Nephron (organoid): ENCODE results near the gene BMERB1.

ENCODE experiments used
- H3K27ac Mint-ChIP-seq, 3 experiments: 2 replicates each; pipeline ENCODE4 v1.8.0; 2020; ENCODE audit warnings: mixed read lengths in 3 of 3, mild to moderate bottlenecking in 2 of 3, moderate library complexity in 1 of 3
- H3K27me3 Mint-ChIP-seq: 2 replicates; pipeline ENCODE4 v1.8.0; 2021; ENCODE audit warnings: low read depth, mild to moderate bottlenecking, moderate library complexity, mixed read lengths
- H3K36me3 Mint-ChIP-seq: 2 replicates; pipeline ENCODE4 v1.8.0; 2020; ENCODE audit warnings: low read depth, mixed read lengths
- H3K4me1 Mint-ChIP-seq: 2 replicates; pipeline ENCODE4 v1.8.0; 2020; ENCODE audit warnings: mixed read lengths
- H3K4me3 Mint-ChIP-seq, 3 experiments: 2 replicates each; pipeline ENCODE4 v1.8.0; 2020; ENCODE audit warnings: mild to moderate bottlenecking in 3 of 3, mixed read lengths in 3 of 3, moderate library complexity in 2 of 3
- H3K9me3 Mint-ChIP-seq: 2 replicates; pipeline ENCODE4 v1.8.0; 2020; ENCODE audit warnings: mixed read lengths
- TF ChIP-seq, protein P1 (sequence below), 3 experiments: fragments of 200-600 bp; sonication (generic); IDR thresholded peaks; one replicate each; pipeline ENCODE4 v1.5.0; 2021; ENCODE audit warnings: antibody characterized with exemption in 3 of 3; ENCODE audit not compliant: unreplicated experiment in 3 of 3

BMERB1 gene

DNA sequence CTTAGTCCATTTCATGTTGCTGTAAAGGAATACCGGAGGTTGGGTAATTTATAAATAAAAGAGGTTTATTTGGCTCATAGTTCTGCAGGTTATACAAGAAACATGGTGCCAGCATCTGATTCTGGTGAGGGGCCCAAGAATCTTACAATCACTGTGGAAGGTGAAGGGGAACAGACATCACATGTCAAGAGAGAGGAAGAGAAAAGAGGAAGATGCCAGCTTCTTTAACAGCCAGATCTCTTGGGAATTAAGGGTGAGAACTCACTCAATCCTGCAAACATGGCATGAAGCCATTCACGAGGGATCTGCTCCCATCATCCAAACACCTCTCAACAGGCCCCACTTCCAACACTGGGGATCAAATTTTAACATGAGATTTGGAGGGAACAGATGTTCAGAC is 49.5 kb downstream of the BMERB1 start:
- TF ChIP-seq, protein P1, sequence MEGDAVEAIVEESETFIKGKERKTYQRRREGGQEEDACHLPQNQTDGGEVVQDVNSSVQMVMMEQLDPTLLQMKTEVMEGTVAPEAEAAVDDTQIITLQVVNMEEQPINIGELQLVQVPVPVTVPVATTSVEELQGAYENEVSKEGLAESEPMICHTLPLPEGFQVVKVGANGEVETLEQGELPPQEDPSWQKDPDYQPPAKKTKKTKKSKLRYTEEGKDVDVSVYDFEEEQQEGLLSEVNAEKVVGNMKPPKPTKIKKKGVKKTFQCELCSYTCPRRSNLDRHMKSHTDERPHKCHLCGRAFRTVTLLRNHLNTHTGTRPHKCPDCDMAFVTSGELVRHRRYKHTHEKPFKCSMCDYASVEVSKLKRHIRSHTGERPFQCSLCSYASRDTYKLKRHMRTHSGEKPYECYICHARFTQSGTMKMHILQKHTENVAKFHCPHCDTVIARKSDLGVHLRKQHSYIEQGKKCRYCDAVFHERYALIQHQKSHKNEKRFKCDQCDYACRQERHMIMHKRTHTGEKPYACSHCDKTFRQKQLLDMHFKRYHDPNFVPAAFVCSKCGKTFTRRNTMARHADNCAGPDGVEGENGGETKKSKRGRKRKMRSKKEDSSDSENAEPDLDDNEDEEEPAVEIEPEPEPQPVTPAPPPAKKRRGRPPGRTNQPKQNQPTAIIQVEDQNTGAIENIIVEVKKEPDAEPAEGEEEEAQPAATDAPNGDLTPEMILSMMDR (IDR thresholded peaks at IDR 0.05; ENCODE audit: unreplicated experiment in 3 of 3), result no peak
- Mint-ChIP-seq H3K4me1 (no peaks in the 10 kb centered on the region), H3K36me3 (no peaks in the 10 kb centered on the region), H3K27me3 (no peaks in the 10 kb centered on the region), H3K9me3 (no peaks in the 10 kb centered on the region), H3K4me3 (no peak overlapping the region), H3K27ac (no peak overlapping the region)

DNA sequence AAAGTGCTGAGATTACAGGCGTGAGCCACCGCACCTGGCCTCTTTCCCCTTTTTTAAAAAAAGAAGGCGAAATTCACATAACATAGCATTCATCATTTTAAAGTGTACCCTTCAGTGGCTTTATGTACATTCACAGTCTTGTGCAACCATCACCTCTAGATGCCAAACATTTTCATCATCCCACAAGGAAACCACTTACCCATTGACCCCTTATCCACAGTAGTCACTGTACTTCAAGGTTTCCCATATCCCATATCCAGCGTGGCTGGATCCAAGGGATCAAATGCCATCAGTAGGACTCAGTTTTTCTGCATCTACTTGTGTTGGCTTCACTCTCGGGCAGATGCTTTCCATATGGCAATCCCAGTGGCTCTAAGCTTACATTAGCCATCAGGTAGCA is 50.3 kb downstream of the BMERB1 start:
- H3K27ac Mint-ChIP-seq, result no peak overlapping the region
- H3K9me3 Mint-ChIP-seq, result no peaks in the 10 kb centered on the region
- TF ChIP-seq, protein P1 (IDR thresholded peaks at IDR 0.05; ENCODE audit: unreplicated experiment in 3 of 3), result no peak
- H3K27me3 Mint-ChIP-seq, result no peaks in the 10 kb centered on the region
- peaks cover 3% of the 10 kb centered on the region for H3K4me1 Mint-ChIP-seq
- H3K36me3 Mint-ChIP-seq, result no peaks in the 10 kb centered on the region
- H3K4me3 Mint-ChIP-seq, result no peak overlapping the region

DNA sequence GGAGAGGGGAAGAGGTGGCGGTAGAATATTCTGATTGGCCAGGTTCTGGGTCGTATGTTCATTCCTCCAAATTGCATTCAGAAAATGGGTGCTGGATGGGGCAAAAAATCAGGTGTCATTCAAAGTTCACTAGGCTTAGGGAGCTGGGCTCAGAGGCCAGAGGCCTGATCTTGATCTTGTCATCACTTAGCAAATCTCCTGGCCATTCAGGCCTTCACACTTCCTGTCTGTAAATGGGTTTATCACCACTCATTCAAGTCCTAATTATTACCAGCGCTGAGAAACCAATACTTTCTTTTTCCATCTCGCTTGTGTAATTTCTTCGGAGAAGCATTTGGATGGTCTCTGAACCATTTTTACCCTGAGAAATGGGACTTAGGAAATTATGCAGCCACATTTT is 50.8 kb downstream of the BMERB1 start:
- Mint-ChIP-seq H3K27ac (no peak overlapping the region), H3K4me3 (no peak overlapping the region), H3K27me3 (no peaks in the 10 kb centered on the region), H3K4me1 (peaks cover 4% of the 10 kb centered on the region), H3K9me3 (no peaks in the 10 kb centered on the region), H3K36me3 (no peaks in the 10 kb centered on the region)
- TF ChIP-seq, protein P1 (IDR thresholded peaks at IDR 0.05; ENCODE audit: unreplicated experiment in 3 of 3), result no peak

DNA sequence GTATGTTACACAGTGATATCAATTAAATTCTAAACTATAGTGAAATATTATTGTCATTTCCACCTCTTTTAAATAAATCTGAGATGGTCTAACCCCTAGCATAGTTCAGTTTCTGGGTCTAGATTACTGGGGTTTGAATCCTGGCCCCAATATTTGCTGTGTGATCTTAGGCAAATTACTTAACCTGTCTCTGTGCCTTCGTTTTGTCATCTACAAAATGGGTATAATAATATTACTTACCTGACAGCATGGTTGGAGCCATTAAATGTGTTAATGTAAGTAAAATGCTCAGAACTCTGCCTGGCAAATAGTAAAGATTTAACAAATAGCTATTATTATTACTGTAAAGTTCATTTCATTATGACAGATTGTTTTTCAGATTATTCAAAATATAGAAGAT is 52.3 kb downstream of the BMERB1 start:
- no peak overlapping the region for H3K4me3 Mint-ChIP-seq
- TF ChIP-seq, protein P1 (IDR thresholded peaks at IDR 0.05; ENCODE audit: unreplicated experiment in 3 of 3), result no peak
- H3K27me3 Mint-ChIP-seq, result no peaks in the 10 kb centered on the region
- H3K9me3 Mint-ChIP-seq, result no peaks in the 10 kb centered on the region
- no peaks in the 10 kb centered on the region for H3K36me3 Mint-ChIP-seq
- H3K4me1 Mint-ChIP-seq, result peaks cover 4% of the 10 kb centered on the region
- H3K27ac Mint-ChIP-seq, result no peak overlapping the region

DNA sequence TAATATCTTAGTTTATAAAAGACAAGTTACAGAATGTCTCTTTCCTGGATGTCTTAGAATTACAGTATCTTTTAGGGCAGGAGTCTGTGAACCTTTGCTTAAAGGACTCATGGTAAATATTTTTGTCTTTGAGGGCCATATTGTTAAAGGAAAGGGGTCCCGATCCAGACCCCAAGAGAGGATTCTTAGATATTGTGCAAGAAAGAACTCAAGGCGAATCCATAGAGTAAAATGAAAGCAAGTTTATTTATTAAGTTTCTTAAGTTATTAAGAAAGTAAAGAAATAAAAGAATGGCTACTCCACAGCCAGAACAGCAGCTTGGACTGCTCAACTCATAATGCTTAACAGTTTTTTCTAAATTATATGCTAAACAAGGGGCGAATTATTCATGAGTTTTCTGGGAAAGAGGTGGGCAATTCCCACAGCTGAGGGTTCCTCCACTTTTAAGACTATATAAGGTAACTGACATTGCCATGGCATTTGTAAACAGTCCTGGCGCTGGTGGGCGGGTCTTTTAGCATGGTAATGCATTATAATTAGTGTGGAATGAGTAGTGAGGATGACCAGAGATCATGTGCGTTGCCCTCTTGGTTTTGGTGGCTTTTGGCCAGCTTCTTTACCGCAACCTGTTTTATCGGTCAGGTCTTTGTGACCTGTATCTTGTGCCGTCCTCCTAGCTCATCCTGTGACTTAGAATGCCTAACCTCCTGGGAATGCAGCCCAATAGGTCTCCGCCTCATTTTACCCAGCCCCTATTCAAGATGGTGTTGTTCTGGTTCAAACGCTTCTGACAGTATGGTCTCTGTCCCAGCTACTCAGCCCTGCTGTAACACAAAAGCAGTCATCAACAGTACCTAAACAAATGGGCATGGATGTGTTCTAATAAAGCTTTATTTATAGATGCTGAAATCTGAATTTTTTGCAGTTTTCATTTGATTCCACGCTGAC is 53.2 kb downstream of the BMERB1 start:
- no peak overlapping the region for H3K4me3 Mint-ChIP-seq
- TF ChIP-seq, protein P1 (IDR thresholded peaks at IDR 0.05; ENCODE audit: unreplicated experiment in 3 of 3), result no peak
- no peak overlapping the region for H3K27ac Mint-ChIP-seq
- H3K36me3 Mint-ChIP-seq, result no peaks in the 10 kb centered on the region
- H3K9me3 Mint-ChIP-seq, result no peaks in the 10 kb centered on the region
- peaks cover 4% of the 10 kb centered on the region for H3K4me1 Mint-ChIP-seq
- H3K27me3 Mint-ChIP-seq, result no peaks in the 10 kb centered on the region

DNA sequence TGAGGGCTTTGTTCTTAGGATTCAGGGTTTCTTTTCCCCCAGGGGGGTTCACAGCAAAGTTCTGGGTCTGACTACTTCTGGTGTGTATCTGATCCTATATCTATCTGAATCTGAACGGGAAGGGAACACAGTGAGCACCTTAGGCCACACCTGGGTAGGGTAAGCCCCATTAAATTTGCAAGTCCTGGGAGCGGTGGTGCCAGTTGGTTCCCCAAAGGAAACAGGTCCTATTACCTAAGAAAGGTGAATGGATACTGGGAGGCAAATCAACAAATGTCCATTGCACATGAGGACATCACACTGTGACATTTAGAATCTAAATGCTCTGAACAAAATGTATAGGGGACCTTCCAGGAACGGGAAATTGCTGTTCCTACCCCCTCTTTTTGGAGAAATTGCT is 54.6 kb downstream of the BMERB1 start:
- H3K36me3 Mint-ChIP-seq, result no peaks in the 10 kb centered on the region
- no peaks in the 10 kb centered on the region for H3K9me3 Mint-ChIP-seq
- no peak overlapping the region for H3K27ac Mint-ChIP-seq
- H3K27me3 Mint-ChIP-seq, result no peaks in the 10 kb centered on the region
- no peak overlapping the region for H3K4me3 Mint-ChIP-seq
- H3K4me1 Mint-ChIP-seq, result peaks cover 13% of the 10 kb centered on the region
- TF ChIP-seq, protein P1 (IDR thresholded peaks at IDR 0.05; ENCODE audit: unreplicated experiment in 3 of 3), result no peak
